Pancreas (tissue), 10 donors: ENCODE data around the gene RCCD1. TPM values are rescaled to one million over a fixed set of nuclear protein-coding genes. Genes with fewer than 3 reads are reported as not detected.
"Not testable (repeated sequence)": the region's sequence is repeated elsewhere in the genome, so short reads cannot be mapped to it uniquely, and the experiment has no call there.

Source experiments
- ATAC-seq, 4 donors: fragments of 200-7000 bp; cut with Tn5 transposase; one replicate each; pipeline versions ENCODE4 v1.8.0 to v1.9.1; 2020; ENCODE audit warnings: mild to moderate bottlenecking in 4 of 4, moderate library complexity in 4 of 4
- DNase-seq, 6 donors: peaks; one replicate each; pipeline ENCODE4 v3.0.0-alpha.2; 2020
- FAIRE-seq: peaks from 2 replicates; lab custom pipeline; 2012; peaks lifted over from hg19 to GRCh38; lab: Jason Lieb, UNC
- H3K27ac ChIP-seq, 4 donors: fragments of 200-600 bp; sonication (generic); 1 replicate in 3 of 4; 2 replicates in 1 of 4; pipeline versions ENCODE4 v1.5.0 to v1.8.0; 2020
- H3K27me3 ChIP-seq, 4 donors: fragments of 200-600 bp; one replicate each; pipeline ENCODE4 v1.8.0; 2021
- H3K36me3 ChIP-seq, 3 donors: fragments of 200-600 bp; sonication (generic) in 1 of 3; one replicate each; pipeline versions ENCODE4 v1.5.0 to v1.8.0; 2020 to 2021
- H3K4me1 ChIP-seq, 3 donors: fragments of 200-600 bp; one replicate each; pipeline ENCODE4 v1.8.0; 2021
- H3K4me3 ChIP-seq, 4 donors: fragments of 200-600 bp; sonication (generic) in 2 of 4; one replicate each; pipeline versions ENCODE4 v1.5.0 to v1.8.0; 2020 to 2021
- H3K9me3 ChIP-seq, 4 donors: fragments of 200-600 bp; one replicate each; pipeline ENCODE4 v1.8.0; 2021
- WGBS, 2 donors: extraction: QIAGEN DNeasy Blood & Tissue Kit; methylation state at CpG; one replicate each; pipeline ENCODE4 v1.1.7; 2013; 5-methylcytosine and 5-hydroxymethylcytosine counted together
- intact Hi-C, 3 donors: fragments of 100-400 bp; cut with DNase I; formaldehyde crosslinking; loops; one replicate each; pipeline versions ENCODE4 v1.11.1 to v1.14.2; 2022
- polyA plus RNA-seq, 2 donors: library from polyadenylated mRNA; stranded (reverse); fragments of 200-250 nt; gene quantifications; one replicate each; pipeline ENCODE4 v1.2.3, GENCODE V29; 2013
- total RNA-seq, 6 donors: library from RNA; stranded (reverse); fragmentation: NEBNext Ultra II Directional in 4 of 6; extraction: Animal tissue kit (Norgen Biotek cat#: 25700) in 4 of 6; gene quantifications; one replicate each; pipeline versions ENCODE4 v1.2.1 to v1.2.4, GENCODE V29; 2021 to 2023
- TF ChIP-seq, protein P1 (sequence below), 4 donors: fragments of 200-600 bp; sonication (generic) in 3 of 4; IDR thresholded peaks; one replicate each; pipeline versions ENCODE4 v1.5.0 to v1.8.0; 2021; ENCODE audit warnings: antibody characterized with exemption in 4 of 4
- donor health status: healthy with polysubstance abuse.
- donor health status: DM: no; HTN: no; CAD: no; lungs with moderate emphysema.
- donor health status: DM: no; HTN: no; CAD: no.
- donor health status: control.
- donor health status: control.
- donor health status: Bipolar disorder and iron deficiency.
- donor health status: DM: yes; HTN: yes; CAD: no.
- donor health status: DM: no; HTN: no; CAD: no.
- donor health status: DM: no; HTN: no; CAD: no.
- donor health status: DM: yes; HTN: yes; CAD: no.

RCCD1 gene
- total and polyA plus RNA-seq, 8 donors, result 6.6 to 12.2 (median 8.5) TPM

GRCh38 chr15:90907051-90907660 is 47.5 kb upstream of the RCCD1 start:
- Histone ChIP-seq H3K4me3 (no peak overlapping the region), H3K4me1 (peaks cover 10 to 34% (median 22%) of the 10 kb centered on the region in 3 donors), H3K36me3 (peaks cover 9 to 42% (median 36%) of the 10 kb centered on the region in 3 donors), H3K27ac (no peak overlapping the region), H3K9me3 (no peaks in the 10 kb centered on the region), H3K27me3 (no peaks in the 10 kb centered on the region)
- DNase-seq (peak in 1 of 6 donors; percentile 55), ATAC-seq (no peak), FAIRE-seq (no peak)
- 79 to 83% methylated on average over 15 of the region's 15 CpGs for WGBS, 2 donors
- TF ChIP-seq, protein P1, sequence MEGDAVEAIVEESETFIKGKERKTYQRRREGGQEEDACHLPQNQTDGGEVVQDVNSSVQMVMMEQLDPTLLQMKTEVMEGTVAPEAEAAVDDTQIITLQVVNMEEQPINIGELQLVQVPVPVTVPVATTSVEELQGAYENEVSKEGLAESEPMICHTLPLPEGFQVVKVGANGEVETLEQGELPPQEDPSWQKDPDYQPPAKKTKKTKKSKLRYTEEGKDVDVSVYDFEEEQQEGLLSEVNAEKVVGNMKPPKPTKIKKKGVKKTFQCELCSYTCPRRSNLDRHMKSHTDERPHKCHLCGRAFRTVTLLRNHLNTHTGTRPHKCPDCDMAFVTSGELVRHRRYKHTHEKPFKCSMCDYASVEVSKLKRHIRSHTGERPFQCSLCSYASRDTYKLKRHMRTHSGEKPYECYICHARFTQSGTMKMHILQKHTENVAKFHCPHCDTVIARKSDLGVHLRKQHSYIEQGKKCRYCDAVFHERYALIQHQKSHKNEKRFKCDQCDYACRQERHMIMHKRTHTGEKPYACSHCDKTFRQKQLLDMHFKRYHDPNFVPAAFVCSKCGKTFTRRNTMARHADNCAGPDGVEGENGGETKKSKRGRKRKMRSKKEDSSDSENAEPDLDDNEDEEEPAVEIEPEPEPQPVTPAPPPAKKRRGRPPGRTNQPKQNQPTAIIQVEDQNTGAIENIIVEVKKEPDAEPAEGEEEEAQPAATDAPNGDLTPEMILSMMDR (IDR thresholded peaks at IDR 0.05), result no peak
- intact Hi-C loops, result no loop called here

DNA sequence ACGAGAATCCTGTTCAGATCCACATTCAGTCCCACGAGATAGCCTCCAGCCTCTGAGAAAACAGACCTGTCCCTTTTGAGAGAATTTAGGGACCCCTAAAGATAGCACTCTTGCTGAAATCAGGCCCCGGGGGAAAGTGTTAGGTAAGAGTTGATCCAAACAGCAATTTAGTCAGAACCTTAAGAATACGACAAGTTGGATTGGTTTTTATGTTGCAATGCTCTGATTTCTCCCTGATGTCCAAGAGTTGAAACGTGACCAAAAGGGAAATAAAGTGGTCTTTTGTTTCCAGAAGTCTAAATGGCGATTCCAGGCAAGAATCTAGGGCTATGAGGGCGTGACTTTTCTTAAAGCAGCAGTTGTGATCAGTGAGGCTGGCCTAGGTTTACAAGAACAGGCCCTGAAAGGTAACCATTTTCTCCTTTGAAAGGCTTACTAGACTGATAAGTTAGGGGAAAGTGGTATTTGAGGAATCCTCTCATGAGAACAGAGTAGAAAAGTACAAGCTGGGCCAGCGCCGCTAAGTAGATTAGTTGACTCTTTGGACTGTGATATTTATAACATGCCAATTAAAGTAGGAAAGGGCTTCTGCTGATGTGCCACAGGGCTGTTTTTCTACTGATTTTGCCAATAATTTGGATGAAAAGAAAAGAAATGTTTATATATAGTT is 46.7 kb upstream of the RCCD1 start:
- H3K9me3 ChIP-seq, result no peaks in the 10 kb centered on the region
- intact Hi-C loops, result no loop called here
- WGBS, 2 donors, result 54 to 62% methylated on average over 9 of the region's 9 CpGs

GRCh38 chr15:90909449-90909848 is 45.2 kb upstream of the RCCD1 start:
- FAIRE-seq, DNase-seq, intact Hi-C loops, H3K27me3 ChIP-seq, H3K9me3 ChIP-seq, H3K4me3 ChIP-seq, H3K27ac ChIP-seq, ATAC-seq: not testable (repeated sequence)
- 75% methylated on average over 11 of the region's 11 CpGs for WGBS, 2 donors
- Histone ChIP-seq H3K4me1 (peaks cover 10 to 28% (median 20%) of the 10 kb centered on the region in 3 donors), H3K36me3 (peaks cover 13 to 65% (median 56%) of the 10 kb centered on the region in 3 donors)

More for the DNA sequence above, 46.7 kb upstream of the RCCD1 start:
- no peak overlapping the region for H3K4me3 ChIP-seq
- DNase-seq (no peak), ATAC-seq (no peak), FAIRE-seq (no peak)
- TF ChIP-seq, protein P1 (IDR thresholded peaks at IDR 0.05), result no peak
- no peaks in the 10 kb centered on the region for H3K27me3 ChIP-seq
- H3K4me1 ChIP-seq, result peaks cover 10 to 34% (median 22%) of the 10 kb centered on the region in 3 donors
- peak overlapping the region in 1 of 4 donors; percentile 22 for H3K27ac ChIP-seq
- H3K36me3 ChIP-seq, result peaks cover 13 to 50% (median 43%) of the 10 kb centered on the region in 3 donors

DNA sequence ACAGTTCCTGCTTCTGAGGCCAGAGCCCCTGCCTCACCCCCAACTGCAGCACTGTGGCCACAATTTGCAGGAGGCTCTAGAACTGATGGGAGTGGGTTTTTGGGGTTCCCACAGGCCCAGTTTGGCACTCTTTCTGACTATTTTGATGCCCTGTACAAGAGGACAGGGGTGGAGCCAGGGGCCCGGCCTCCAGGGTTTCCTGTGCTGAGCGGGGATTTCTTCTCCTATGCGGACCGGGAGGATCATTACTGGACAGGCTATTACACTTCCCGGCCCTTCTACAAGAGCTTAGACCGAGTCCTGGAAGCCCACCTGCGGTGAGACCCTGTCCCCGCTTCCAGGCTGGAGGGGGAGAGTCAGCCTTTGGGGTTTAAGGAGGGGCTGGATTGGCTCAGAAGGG is 44.7 kb upstream of the RCCD1 start:
- H3K9me3 ChIP-seq, result no peaks in the 10 kb centered on the region
- TF ChIP-seq, protein P1 (IDR thresholded peaks at IDR 0.05), result no peak
- H3K36me3 ChIP-seq, result peaks cover 13 to 71% (median 60%) of the 10 kb centered on the region in 3 donors
- FAIRE-seq, result no peak
- no peak overlapping the region for H3K4me3 ChIP-seq
- H3K27ac ChIP-seq, result no peak overlapping the region
- H3K27me3 ChIP-seq, result no peaks in the 10 kb centered on the region
- H3K4me1 ChIP-seq, result peaks cover 10 to 23% (median 18%) of the 10 kb centered on the region in 3 donors
- 92 to 95% methylated on average over 8 of the region's 8 CpGs for WGBS, 2 donors
- DNase-seq, result no peak
- no peak for ATAC-seq
- intact Hi-C loops, result no loop called here

DNA sequence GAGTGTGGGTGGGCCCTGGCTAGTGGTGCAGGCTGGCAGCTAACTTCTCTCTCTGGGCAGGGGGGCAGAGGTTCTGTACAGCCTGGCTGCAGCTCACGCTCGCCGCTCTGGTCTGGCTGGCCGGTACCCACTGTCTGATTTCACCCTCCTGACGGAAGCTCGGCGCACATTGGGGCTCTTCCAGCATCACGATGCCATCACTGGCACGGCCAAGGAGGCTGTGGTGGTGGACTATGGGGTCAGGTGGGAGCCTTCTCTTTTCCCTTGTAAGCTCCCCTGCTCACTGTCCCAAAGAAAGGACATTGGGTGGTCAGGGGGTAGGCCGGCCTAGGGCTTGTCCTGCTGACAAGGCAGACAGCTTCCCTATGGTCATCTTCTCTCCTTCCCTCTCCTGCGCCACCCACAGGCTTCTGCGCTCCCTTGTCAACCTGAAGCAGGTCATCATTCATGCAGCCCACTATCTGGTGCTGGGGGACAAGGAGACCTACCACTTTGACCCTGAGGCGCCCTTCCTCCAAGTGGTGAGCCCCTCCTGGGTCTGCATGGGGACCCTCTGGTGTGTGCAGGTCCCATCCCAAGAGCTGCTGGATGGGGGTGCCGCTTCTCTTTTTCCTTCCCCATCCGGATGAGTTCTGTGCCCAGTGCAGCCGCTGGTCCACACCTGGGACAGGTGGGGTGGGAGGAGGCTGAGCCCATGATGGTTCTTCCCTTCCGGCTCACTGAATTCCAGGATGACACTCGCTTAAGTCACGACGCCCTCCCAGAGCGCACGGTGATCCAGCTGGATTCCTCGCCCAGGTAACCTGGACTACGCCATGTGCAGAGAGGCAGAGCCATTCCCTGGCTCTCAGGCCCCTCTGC is 44.0 kb upstream of the RCCD1 start:
- H3K27ac ChIP-seq, result no peak overlapping the region
- peaks cover 13 to 77% (median 54%) of the 10 kb centered on the region in 3 donors for H3K36me3 ChIP-seq
- DNase-seq, result peak in 1 of 6 donors; percentile 53
- no peaks in the 10 kb centered on the region for H3K27me3 ChIP-seq
- intact Hi-C loops, result no loop called here
- H3K4me1 ChIP-seq, result peaks cover 4 to 16% (median 11%) of the 10 kb centered on the region in 3 donors
- TF ChIP-seq, protein P1 (IDR thresholded peaks at IDR 0.05), result no peak
- no peaks in the 10 kb centered on the region for H3K9me3 ChIP-seq
- no peak for ATAC-seq
- no peak for FAIRE-seq
- 94 to 95% methylated on average over 24 of the region's 24 CpGs for WGBS, 2 donors
- H3K4me3 ChIP-seq, result no peak overlapping the region
